GM21576 (cell line): Measurements from ENCODE around the gene ADAMTS17.
"Not testable (repeated sequence)": the region's sequence is repeated elsewhere in the genome, so short reads cannot be mapped to it uniquely, and the experiment has no call there.

Source experiments
- ATAC-seq: cut with Tn5 transposase; IDR thresholded peaks from one replicate; pipeline ENCODE4 v1.9.1; 2021; ENCODE audit warnings: mild to moderate bottlenecking, moderate library complexity; ENCODE audit not compliant: unreplicated experiment

The ADAMTS17 gene

GRCh38 chr15:99926532-99926931 lies 415.2 kb downstream of the ADAMTS17 start:
- ATAC-seq: not testable (repeated sequence)

- peak; percentile 35 for ATAC-seq
Measured at GRCh38 chr15:99925661-99926461, 415.9 kb downstream of the ADAMTS17 start.

GRCh38 chr15:99923711-99924110 lies 418.1 kb downstream of the ADAMTS17 start:
- no peak for ATAC-seq
